Epidermal melanocyte (primary cell): ENCODE results near the gene VEGFA.

Experiments used
- DNase-seq: peaks from one replicate; pipeline ENCODE4 v3.0.0; 2011; ENCODE audit warnings: low spot score; ENCODE audit not compliant: insufficient read length

Gene VEGFA

DNA sequence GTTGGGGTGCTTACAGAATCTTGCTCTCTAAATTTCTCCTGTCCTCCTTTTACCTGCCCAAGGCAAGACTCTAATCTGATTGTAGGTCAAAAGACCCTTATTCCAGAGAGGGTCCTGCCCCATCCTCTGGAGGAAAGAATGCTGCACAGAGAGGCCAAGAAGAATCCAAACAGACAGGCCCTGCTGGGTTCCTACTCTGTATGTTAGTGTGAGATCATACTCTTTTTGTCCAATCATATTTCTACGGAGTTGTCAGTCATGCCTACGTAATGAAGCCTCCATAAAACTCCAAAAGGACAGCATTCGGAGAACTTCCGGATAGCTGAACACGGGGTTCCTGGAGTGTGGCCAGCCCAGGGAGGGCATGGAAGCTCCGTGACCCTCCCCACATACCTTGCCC lies 50.5 kb downstream of the VEGFA start:
- DNase-seq: no peak

DNA sequence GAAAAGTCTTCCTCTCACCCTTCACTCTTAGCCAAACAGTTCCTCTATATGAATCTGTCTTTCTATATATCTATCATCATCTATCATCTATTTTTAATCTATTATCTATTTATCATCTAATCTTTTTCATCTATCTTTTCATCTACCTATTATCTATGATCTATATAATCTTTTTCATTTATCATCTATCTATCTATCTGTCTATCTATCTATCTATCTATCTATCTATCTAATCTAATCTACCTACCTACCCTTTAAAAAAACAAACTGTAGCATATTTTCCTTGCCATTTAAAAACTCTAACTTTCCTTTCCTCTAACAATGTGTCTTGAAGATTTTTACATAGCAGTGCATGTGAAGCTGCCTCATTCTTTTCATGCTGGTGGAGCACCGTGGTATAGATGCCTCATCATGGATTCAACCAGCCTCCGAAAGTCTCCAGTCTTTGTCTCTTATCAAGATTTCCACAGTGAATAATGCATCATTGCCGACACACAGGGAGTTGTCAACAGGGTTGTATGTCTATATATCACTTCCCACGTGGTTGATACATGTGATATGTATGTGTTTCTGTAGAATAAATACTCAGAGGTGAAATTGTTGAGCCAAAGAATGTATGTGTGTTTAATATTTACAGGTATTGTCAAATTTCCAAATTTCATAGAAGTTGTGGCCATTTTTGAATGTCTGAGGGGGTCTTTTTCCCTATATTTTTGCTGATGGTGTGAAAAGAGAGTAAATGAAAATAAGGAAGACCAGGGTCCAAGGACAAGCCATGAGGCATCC lies 51.3 kb downstream of the VEGFA start:
- DNase-seq: no peak

DNA sequence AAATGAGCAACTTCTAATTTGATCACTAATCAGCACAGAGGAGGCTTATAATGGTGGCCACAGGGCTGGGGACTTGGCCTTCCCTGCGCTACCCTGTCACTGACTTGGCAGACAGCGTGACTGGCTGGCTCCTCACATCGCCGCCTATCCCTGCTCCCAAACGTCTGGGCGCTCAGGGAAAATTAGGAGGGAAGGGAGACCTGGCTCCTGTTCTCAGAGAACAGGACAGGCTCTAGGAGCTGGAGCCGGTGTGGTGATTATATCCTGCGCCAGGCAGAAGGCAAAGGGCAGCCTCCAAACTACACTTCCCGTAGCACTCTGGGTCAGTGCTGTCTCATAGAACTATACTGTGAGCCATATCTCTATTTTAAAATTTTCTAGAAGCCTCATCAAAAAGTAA lies 53.4 kb downstream of the VEGFA start:
- DNase-seq: no peak

DNA sequence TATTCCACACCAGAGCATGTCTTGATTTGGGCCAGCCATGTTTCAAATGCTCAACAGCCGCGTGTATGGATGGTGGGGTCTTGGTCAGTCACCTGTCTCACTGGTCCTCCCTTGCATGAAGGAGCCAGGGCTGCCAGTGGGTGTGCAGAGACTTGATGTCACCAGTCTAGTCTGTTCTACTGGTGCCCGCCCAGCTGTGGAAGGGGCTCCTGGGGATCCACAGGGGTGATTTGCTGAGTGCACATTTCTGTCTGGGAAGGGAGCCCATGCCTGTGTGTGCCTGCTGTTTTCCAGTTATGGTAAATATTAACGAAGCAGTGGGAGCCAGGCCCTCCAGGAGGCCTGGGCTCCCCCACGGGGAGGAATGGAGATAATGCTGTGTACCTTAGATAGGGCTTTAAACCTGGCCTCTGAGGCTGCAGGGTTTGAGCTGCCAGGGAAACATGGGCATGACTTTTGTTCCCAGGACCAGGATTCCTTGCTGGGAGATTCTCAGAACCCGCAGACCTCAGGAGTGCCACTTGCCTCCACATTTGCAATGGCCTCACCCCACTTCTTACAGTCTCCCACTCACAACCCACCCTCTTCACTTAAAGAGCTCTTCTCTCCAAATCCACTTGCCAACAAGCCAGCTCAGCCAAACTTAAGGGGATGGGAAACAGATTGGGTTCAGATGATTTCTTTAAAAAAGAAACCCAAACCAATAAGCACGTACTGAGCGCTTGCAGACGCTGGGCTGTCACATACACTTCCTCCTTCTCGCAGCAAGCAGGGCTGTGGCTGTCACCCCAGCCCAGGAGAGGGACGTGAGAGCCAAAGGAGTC lies 54.1 kb downstream of the VEGFA start:
- no peak for DNase-seq

DNA sequence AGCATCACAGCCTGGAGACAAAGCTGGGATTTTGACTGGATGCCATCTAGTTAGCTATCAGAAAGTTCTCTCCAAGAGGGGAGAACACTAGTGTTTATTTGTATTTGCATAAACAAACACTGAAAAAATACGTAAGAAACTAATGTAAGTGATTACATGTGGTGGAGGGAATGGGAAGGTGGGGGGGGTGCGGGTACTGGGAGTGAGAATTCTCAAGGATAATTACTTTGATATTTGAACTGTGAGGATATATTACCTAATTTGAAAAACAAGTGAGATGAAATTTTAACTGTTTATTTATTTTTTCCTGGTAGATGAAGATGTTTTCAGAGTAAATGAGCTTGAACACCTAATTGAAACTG lies 54.7 kb downstream of the VEGFA start:
- no peak for DNase-seq

DNA sequence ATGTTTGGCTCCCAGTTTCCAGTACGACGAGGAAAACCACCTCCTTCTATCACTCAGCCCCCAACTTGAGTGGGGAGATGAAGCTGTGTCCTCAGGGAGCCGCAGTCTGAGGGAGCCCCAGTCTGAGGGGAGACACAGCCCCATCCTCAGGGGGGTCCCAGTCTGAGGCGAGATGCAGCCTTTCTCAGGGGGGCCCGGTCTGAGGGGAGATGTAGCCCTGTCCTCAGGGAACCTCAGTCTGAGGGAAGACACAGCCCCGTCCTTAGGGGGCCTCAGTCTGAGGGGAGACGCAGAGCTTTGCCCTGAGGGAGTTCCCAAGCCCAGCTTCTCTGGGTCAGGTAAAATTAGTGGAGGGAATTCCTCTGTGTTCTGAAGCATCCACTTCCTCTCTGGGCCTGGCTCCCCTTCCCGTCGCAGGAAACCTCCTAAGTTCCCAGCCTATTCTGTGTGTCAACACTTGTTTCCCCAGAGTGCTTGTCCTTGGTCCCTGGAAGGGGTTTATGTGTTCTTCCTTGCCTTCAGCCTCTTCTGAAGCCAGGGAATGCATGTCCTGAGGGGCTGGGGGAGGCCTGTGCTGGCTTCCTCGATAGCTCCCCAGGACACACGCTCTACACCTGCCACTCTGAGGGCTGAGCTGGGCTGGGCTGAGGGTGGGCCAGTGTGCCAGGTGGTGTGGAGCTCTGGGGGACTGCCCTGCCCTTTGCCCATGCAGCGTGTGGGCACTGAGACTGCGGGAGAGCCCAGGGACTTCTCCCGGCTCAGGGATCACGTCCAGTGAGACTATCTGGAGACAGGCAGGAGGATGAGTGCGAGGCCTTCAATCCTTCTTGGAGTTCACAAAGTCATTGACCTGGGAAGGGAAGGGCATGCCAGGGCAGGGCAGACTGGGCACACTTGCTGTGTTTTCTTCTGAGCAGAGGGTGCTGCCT lies 55.4 kb downstream of the VEGFA start:
- DNase-seq: no peak

DNA sequence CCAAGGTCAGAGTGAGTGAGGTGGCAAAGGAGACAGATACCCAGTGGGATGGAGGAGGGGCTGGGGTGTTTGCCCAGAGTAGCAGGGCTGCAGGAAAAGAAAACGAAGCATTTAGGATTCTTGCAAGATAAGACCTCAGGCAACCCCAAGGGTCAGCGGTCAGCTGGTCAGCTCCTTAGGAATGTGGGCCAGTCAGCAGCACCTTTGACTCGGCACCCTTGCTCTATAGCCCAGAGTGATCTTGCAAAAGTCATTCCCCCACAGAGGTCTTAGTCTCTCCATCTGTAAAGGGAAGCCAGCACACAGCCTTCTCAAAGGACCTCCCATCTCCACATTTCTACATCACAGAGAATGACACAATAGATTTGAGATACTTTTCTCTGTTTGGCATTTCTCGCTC lies 56.7 kb downstream of the VEGFA start:
- no peak for DNase-seq

DNA sequence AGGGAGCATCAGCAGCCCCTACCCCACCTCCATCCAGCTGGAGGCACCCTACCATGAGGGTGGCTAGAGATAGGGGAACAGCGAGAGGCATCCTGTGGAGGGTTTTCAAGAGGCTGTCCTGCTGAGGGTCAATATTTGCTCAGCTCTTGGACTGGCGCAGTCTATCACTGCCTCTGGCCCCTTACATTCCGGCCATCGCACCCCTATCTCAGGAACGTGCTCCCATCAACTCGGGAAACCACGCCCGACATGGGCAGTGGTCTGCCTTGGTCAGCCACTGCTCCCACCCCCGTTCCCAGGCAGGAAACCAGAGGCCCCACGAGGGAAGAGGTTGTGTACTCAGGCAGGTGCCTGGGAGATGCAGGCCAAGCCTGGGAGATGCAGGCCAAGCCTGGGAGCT lies 57.9 kb downstream of the VEGFA start:
- DNase-seq: no peak

DNA sequence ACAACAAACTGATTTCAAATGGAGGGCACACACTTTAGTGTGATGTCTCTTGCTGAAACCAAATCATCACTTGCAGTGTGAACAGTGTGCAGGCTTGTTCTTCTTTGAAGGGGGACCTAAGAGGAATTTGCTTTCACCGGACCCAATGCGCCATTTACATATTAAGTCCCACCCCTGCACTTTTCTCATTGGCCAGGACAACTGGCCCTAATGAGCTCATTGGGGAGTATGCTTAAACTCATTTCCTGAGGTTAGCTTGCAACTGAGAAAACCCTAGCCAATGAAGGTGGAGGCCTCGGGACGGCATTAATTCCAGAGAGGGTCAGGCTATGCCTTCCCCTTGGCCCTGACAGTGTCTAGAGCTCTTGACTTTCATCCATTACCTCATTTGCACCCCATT lies 58.7 kb downstream of the VEGFA start:
- DNase-seq: peak; percentile 1

DNA sequence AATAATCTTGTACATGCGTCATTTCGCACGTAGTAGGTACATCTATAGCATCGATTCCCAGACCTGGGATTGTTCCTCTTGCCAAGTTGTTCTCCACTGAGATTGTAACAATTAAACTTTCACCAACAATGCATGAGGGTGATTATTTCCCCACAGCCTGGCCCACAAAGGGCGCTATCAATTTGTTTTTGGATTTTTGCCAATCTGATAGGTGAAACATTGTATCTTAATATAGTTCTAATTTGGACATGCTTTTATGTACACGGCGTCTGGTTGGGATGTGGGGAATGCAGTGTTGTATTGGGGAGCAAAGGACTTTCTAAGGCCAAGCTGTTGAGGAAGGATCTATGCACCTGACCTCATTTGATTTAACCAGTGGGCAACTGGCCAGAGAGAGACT lies 59.5 kb downstream of the VEGFA start:
- peak; percentile 4 for DNase-seq

DNA sequence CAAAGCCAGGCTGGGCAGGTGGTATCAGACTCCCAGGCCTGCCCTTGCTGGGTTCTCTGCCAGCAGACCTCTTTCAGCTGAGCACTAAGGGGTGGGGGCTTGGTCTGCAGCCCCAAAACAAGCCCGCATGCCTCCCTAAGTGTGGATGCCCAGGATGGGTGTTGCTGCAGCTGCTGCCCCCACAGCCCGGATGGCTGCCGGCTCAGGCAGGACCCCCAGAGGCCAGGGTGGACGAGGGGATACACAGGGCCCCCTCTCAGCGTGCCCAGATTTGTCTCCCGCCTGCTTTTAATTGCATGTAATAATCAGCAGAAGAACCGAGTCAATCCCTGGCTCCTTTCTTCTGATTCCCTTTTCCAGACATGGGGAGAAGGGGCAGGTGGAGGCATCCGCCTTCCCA lies 60.8 kb downstream of the VEGFA start:
- DNase-seq: peak; percentile 7

DNA sequence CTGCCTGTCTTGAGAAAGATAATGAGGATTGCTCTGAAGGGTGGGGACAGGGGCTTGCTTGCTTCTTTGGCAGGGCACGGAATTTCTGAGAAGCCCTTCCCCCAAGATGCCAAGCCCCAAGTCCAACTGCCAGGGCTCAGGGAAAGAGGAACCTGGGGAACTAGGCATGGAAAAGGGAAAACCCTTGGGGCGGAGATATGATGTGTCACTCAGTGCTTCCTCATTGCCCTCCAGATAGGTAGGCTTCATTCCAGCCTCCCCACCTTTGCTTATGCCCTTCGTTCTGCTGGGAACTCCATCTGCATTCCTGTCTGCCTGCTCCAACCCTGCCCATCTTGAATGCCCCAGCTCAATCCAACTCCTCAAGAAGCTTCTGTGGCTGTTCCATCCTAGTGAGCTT lies 61.2 kb downstream of the VEGFA start:
- peak; percentile 6 for DNase-seq

DNA sequence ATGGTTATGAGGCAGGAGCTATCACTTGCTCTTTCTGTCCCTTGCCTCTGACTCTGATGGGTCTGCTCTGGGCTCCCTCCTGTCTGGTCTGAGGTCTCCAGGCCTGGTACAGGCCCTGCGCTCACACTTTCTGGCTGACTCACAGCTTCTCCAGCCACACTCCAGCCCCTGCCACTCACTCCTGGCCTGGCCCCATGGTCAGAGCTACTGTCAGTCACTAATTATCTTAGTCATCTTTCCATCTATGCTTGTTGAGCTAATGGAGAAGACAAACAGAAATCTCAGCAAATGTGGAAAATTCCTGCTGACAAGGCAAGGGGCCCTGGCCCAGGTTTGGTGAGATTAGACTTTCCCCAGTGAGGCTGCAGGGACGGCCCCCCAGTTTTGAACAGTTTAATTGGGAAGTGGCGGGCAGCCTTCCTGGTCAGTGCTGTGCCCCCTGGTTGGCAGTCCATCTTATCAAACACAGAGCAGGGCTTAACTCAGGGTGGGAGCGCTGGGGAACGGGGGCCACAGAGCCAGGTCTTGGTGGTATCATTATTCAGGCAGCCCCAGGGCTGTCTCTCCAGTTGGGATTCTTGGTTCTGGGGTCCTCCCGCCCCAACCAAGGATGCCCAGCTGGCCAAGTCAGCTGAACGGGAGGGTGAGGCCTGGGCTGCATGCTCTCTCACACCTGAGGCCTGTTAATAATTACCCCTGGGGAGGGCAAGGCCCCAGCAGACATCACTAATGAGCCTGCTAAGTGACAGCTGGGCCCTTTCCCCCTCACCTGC lies 63.4 kb downstream of the VEGFA start:
- DNase-seq: peak; percentile 11

DNA sequence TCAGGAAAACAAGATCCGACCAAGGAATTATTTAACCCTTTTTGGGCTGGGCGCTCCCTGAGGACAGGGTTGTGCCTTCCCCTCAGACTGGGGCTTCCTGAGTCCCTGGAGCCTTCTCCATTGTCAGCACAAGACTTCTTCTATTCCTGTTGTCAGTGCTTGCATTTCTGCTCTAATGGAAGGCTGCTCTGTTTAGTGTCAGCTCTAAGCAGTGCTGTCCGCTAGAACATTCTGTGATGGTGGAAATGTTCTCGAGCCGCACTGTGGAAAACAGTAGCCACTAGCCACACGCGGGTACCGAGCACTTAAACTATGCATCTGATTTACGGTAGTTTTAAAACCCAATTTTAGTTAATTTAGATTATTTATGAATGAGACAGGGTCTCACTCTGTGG lies 64.0 kb downstream of the VEGFA start:
- DNase-seq: no peak

DNA sequence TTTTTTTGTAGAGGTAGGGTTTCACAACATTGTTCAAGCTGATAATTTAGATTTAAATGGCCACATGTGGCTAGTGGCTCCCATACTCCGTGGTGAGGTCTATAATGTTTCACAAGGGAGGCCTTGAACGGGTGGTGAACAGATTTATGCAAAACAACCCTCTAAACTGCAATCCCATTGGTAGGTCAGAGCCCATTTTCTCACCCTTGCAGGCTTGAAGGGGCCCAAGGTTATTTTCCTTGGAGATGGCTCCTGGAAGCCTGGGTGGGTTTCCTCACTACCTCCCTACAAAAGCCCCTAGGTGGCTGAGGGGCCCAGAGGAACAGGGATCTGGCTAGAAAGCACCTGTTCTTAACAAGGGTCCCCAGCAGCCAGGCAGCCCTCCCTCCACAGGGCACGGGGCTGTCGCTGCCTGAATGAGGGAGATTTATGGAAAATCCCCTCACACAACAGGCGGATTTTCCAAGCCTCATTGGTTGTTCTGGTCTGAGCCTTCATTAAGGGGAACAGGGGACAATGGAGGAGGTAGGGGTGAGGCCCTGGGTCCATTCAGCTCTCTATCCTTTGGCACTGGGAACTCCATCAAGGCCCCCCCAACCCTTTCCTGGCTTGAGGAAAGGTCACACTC lies 64.6 kb downstream of the VEGFA start:
- no peak for DNase-seq

DNA sequence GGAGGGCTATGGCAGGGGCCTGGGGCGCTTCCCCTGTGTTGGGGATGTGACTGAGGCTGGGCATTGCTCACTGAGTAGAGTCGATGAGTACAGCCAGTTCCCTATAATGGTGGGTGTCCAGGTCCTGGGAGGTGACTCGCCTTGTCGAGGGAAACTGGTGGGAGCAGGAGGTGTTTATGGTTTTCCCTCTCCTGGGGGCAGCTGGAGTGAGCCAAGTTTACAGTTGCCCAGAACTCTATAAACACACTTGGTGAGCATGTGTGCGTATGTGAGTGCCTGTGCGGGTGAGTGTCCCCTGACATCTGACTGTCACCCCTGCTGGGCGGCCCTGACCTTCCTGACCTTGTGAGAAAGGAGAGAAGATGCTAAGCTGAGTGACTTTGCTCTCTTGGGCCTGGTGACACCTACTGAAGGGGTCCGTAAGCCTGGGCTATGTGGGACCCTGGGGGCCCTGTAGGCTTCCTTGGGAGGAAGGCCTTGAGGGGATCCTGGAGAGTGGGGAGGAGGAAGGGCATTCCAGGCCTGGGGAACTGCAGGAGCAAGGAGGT lies 65.9 kb downstream of the VEGFA start:
- DNase-seq: no peak
